Renal cortex interstitium (tissue), 11 donors: Measurements from ENCODE around the gene WFIKKN2. TPM values are rescaled to one million over a fixed set of nuclear protein-coding genes. Genes with fewer than 3 reads are reported as not detected.
"Not testable (repeated sequence)": the region's sequence is repeated elsewhere in the genome, so short reads cannot be mapped to it uniquely, and the experiment has no call there.

Experiments used
- DNase-seq, 11 donors: peaks; one replicate each; pipeline ENCODE4 v3.0.0-alpha.2; 2013; ENCODE audit warnings: low read depth in 9 of 11, low spot score in 4 of 11; ENCODE audit errors: extremely low read depth in 1 of 11
- polyA plus RNA-seq, 3 donors: library from polyadenylated mRNA; unstranded; fragments of 120-200 nt; gene quantifications; one replicate each; pipeline ENCODE4 v1.2.1, GENCODE V29; 2013; ENCODE audit not compliant: insufficient read length in 3 of 3

The WFIKKN2 gene
- polyA plus RNA-seq, 3 donors: 1.1 to 1.4 (median 1.3) TPM

GRCh38 chr17:50845240-50846147, 10.1 kb downstream of the WFIKKN2 start:
- no peak for DNase-seq

- DNase-seq: no peak
Measured at GRCh38 chr17:50847566-50847965, 12.2 kb downstream of the WFIKKN2 start.

- DNase-seq: no peak
Measured at GRCh38 chr17:50848039-50848438, 12.7 kb downstream of the WFIKKN2 start.

- DNase-seq: no peak
Measured at GRCh38 chr17:50848711-50849110, 13.3 kb downstream of the WFIKKN2 start.

- DNase-seq: no peak
Measured at GRCh38 chr17:50850640-50851039, 15.3 kb downstream of the WFIKKN2 start.

GRCh38 chr17:50853015-50853615, 17.7 kb downstream of the WFIKKN2 start:
- DNase-seq: no peak

- no peak for DNase-seq
Measured at GRCh38 chr17:50853781-50854180, 18.4 kb downstream of the WFIKKN2 start.

- DNase-seq: no peak
Measured at GRCh38 chr17:50855708-50856330, 20.4 kb downstream of the WFIKKN2 start.

GRCh38 chr17:50856431-50856830, 21.0 kb downstream of the WFIKKN2 start:
- DNase-seq: no peak

GRCh38 chr17:50858486-50859225, 23.3 kb downstream of the WFIKKN2 start:
- DNase-seq: no peak

GRCh38 chr17:50859727-50860126, 24.3 kb downstream of the WFIKKN2 start:
- DNase-seq: not testable (repeated sequence)

- DNase-seq: no peak
Measured at GRCh38 chr17:50861334-50861676, 25.9 kb downstream of the WFIKKN2 start.

- no peak for DNase-seq
Measured at GRCh38 chr17:50861822-50862528, 26.6 kb downstream of the WFIKKN2 start.

- peak in 2 of 11 donors; percentile 29 to 32 for DNase-seq
Measured at GRCh38 chr17:50863221-50863843, 27.9 kb downstream of the WFIKKN2 start.

GRCh38 chr17:50863931-50864330, 28.5 kb downstream of the WFIKKN2 start:
- no peak for DNase-seq

GRCh38 chr17:50864747-50865059, 29.3 kb downstream of the WFIKKN2 start:
- DNase-seq: no peak

- DNase-seq: peak in 6 of 11 donors; percentile 26 to 50 (median 35)
Measured at GRCh38 chr17:50865060-50865867, 29.9 kb downstream of the WFIKKN2 start.

- no peak for DNase-seq
Measured at GRCh38 chr17:50865868-50866260, 30.5 kb downstream of the WFIKKN2 start.
